AG10803 (cell line): ENCODE data around the gene HLCS.

Source experiments
- DNase-seq: peaks from one replicate; pipeline ENCODE4 v3.0.0; 2010; ENCODE audit warnings: low read depth
- H3K4me3 ChIP-seq: 2 replicates; pipeline ENCODE4 v1.5.1; 2011; ENCODE audit warnings: mild to moderate bottlenecking, low read length, control low read depth
- TF ChIP-seq, protein P1 (sequence below): conservative IDR thresholded peaks from 2 replicates; pipeline ENCODE4 v1.5.1; 2011; ENCODE audit warnings: mild to moderate bottlenecking, low read length, control low read depth, inconsistent platforms

HLCS gene

DNA sequence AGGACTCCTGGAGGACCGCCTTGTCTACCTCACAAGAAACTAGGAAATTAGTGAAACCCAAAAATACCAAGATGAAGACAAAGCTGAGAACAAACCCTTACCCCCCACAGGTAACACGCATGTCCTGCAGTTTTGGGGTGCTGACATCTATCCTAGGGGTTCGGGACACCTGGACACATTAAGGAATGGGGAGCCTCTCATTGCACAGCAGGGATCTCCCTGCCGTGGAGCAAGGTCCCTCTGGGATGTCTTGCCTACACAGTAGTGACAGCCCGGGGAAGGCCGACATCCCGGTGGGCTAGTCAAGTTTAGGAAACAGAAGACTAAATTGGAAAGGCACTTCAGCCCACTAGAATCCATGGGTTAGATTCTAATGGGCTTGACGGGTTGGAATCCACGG, 223.0 kb downstream of the HLCS start:
- TF ChIP-seq, protein P1, sequence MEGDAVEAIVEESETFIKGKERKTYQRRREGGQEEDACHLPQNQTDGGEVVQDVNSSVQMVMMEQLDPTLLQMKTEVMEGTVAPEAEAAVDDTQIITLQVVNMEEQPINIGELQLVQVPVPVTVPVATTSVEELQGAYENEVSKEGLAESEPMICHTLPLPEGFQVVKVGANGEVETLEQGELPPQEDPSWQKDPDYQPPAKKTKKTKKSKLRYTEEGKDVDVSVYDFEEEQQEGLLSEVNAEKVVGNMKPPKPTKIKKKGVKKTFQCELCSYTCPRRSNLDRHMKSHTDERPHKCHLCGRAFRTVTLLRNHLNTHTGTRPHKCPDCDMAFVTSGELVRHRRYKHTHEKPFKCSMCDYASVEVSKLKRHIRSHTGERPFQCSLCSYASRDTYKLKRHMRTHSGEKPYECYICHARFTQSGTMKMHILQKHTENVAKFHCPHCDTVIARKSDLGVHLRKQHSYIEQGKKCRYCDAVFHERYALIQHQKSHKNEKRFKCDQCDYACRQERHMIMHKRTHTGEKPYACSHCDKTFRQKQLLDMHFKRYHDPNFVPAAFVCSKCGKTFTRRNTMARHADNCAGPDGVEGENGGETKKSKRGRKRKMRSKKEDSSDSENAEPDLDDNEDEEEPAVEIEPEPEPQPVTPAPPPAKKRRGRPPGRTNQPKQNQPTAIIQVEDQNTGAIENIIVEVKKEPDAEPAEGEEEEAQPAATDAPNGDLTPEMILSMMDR: no peak
- no peak for DNase-seq
- no peak overlapping the region for H3K4me3 ChIP-seq

- TF ChIP-seq, protein P1: no peak
- no peak for DNase-seq
- no peak overlapping the region for H3K4me3 ChIP-seq
Measured at GRCh38 chr21:36743008-36743407, 223.5 kb downstream of the HLCS start.

DNA sequence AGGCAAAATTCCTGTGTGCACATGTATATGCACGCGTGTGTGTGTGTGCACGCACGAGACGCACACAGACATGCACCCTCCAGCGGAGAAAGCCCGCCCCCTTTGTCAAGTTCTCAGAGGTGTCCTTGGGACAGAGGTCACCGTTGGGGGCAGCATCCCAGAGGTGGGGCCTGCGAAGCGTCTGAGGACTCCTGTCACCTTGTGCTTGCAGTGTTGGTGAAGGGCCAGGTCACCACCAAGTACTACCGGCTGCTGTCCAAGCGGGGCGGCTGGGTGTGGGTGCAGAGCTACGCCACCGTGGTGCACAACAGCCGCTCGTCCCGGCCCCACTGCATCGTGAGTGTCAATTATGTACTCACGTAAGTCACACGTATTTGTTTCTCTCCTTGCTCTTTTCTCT, 225.0 kb downstream of the HLCS start:
- TF ChIP-seq, protein P1: no peak
- H3K4me3 ChIP-seq: no peak overlapping the region
- DNase-seq: no peak

- H3K4me3 ChIP-seq: no peak overlapping the region
- DNase-seq: no peak
- TF ChIP-seq, protein P1: no peak
Measured at GRCh38 chr21:36738489-36739126, 227.9 kb downstream of the HLCS start.

DNA sequence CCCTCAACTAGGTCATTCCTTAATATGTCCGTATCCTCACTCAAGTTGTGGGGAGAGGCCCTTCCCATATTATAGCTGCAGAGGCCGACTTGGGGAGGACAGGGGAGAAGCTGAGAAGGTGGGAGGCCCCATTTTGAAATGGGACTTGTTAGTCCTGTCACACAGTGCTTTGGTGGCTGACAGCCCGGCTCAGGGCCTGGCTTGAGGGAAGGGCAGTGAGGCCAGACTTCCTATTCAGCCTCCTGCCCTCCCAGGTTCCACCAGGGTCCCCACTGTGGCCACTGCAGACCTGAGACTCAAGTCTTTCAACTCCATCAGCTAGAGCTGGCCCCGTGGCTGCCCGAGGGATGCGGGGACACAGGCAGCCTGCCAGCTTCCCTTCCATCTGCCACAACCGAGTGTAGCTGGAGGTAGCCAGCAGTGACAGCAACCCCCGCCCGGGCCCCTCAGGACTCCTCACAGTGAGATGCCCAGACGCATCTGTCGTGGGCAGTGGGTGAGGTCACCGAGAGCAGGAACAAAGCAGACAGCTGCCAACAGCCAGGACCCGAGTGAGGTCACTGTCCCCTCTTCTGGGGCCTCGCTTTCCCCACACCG, 230.6 kb downstream of the HLCS start:
- no peak overlapping the region for H3K4me3 ChIP-seq
- no peak for DNase-seq
- TF ChIP-seq, protein P1: no peak

GRCh38 chr21:36735201-36735515, 231.3 kb downstream of the HLCS start:
- DNase-seq: no peak
- TF ChIP-seq, protein P1: no peak
- no peak overlapping the region for H3K4me3 ChIP-seq
